GM23248 (cell line): ENCODE measurements around the gene E2F3.

Source experiments
- EZH2 ChIP-seq: fragments of 200-600 bp; sonication (generic); IDR thresholded peaks from 2 replicates; pipeline ENCODE4 v1.6.1; 2018; ENCODE audit warnings: antibody characterized with exemption, mild to moderate bottlenecking; ENCODE audit not compliant: insufficient read depth, poor library complexity, severe bottlenecking
- EZH2phosphoT487 ChIP-seq: fragments of 200-600 bp; sonication (generic); IDR thresholded peaks from 2 replicates; pipeline ENCODE4 v1.6.1; 2018; ENCODE audit warnings: antibody characterized with exemption, moderate library complexity, mild to moderate bottlenecking, low read depth; ENCODE audit not compliant: insufficient read depth

DNA sequence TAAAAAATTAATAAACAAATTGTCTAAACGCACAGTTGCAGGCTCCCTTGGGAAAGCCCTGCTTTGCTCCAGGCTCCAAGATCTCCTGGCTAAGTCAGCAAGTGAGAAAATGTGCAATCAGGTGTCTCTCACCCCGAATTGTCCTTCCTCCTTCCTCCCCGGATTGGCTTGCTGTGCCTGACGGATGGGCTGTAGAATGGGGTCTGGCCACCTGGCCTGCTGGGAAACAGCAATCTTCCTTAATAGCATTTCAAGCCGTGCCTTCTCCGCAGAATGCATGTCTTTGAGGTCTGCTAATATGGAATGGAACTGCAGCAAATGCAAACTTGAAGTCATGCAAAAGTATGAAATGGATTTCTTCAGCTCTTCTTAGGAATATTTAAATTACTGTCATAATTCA lies 88.9 kb downstream of the E2F3 start:
- TF ChIP-seq EZH2, result no peak
- TF ChIP-seq EZH2phosphoT487, result no peak
